Ammon's horn (tissue), 1 donor: ENCODE data around the gene LRRC75A.

Experiments
- DNase-seq: peaks from one replicate; pipeline ENCODE4 v3.0.0-alpha.2; 2016; ENCODE audit warnings: low spot score

The LRRC75A gene

DNA sequence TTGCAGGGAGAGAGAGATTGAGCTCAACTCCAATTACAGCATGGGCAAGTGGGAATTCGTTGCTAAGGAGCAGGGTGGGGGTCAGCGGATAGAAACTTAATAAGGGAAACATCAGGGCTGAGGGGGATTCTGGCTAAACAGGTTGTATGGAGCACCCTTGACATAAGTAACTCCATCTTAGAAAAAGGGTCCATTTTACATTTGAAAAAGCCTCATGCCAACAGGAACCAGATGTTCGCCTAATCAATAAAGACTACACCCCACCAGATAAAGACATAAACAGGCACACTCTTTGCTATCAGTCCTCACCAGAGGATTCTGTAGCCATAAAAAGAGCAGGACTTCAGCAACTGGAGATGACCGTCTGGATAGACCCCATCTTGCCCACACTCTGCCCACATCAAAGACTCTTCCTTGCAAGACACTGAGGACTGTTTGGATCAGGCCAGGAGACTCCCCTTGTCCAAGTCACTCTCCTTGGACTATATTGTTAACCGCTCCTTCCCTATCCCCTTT is 1.6 kb upstream of the LRRC75A start:
- no peak for DNase-seq

- DNase-seq = no peak
Measured at GRCh38 chr17:16492613-16493530, 879 bp upstream of the LRRC75A start.

GRCh38 chr17:16491131-16491702 is 776 bp downstream of the LRRC75A start:
- DNase-seq = no peak

DNA sequence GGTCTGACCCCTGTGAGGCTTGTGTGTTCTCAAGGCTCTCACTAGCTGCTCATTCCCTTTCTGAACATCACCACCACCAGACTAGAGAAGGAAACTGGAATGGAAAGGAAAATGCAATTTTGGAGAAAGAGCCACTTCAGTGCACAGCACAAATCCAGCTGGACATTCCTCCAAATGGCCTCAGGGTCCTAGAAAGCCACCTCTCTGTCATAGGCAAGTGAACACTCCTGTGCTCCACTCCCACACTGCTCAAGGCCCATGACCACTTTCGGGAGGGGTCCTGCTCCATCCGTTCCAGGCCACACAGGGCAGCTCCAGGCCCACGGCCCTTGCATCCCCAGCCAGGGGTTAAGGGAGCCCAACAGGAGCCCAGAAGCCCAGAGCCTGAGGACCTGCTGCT is 2.6 kb downstream of the LRRC75A start:
- no peak for DNase-seq

DNA sequence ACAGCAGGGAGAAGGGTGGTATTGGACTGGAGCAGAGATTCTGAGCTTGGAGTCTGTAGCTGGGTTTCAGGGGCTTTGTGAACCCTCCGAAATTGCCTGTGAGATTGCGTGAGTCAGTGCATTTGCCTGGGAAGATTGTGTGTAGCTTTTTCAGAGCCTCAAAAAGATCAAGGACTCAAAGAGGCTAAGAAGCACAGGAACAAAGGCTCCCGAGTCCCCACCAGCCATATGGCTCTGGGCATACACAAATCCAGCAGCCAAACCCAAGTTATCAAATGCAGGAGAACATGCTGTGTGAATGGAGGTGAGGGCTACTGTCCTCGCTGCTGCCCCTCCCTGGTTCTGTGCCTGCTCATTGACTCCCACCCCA is 3.0 kb downstream of the LRRC75A start:
- no peak for DNase-seq

DNA sequence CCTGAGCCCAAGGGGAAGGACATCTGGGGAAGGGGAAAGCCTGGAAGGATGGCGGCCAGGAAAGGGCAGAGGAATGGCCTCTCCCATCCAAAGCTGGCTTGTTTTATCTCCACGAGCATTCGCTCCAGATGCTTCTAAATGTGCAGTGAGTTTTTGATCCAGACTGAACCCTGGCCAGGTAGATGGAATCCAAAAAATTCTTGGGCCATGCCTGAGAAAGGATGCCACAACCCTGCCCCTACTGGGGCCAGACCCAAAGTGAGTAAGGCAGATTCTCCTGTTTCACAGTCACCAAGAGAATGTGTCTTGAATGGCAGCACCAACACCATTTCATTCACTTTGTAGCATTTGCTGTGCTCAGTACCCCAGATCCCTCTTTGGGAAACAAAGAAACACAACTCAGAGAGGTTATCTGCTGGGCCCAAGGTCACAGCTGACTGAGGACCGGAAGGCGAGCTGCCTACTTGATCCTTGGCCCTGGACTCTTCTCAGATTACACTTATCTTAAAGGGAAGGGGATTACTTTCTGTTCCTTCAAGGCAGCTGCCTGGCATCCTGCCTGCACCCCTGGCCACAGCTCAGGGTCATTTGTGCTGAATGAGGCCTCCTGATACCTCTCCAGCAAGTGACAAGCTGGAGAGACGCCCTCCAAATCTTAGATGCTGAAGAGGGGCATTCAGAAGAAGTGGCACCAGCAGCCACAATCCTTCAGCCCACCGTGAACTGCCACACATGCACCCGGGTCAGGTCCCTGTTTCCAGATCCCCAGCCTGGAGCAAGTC is 3.6 kb downstream of the LRRC75A start:
- no peak for DNase-seq

DNA sequence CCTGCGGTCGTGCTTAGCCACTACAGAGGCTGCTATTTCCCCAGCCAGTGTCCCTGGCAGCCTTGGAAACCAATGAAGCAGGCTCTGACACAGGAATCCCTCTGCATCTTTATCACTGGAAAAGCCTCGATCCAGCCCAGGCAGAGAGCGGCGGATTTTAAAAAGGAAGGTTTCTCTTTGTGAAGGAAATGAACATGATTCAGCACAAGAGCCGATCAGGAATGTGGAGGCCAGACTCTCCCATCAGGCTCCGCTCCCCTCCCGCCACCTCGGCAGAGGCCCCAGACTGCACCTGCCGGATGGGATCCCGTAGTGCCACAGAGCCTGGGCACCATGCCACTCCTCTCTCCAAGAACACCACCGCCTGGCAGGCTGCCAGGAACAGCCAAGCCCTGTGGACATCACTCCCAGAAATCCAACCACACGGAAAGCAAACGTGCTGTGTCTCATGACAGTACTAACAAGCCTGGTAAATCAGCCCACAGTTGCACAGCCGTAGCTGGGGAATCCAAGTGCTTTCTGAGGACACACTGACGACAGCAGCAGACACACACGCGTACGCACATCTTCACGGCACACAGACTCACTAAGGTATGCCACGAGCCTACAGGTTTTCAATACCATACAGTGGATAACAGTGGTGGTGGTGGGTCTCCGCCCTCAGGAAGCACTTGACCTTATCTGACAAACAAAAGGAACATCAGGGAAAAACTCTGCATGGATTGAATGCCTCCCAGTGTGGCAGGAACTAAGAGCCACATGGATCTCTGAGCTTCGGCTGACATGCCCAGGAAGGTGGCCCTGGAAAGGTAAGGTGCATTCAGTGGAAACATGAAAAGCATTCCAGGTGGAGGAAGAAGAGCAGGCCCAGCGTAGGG is 5.4 kb downstream of the LRRC75A start:
- DNase-seq = peak; percentile 71

GRCh38 chr17:16484445-16485175 is 7.4 kb downstream of the LRRC75A start:
- no peak for DNase-seq

GRCh38 chr17:16483021-16483645 is 8.9 kb downstream of the LRRC75A start:
- no peak for DNase-seq

- no peak for DNase-seq
Measured at GRCh38 chr17:16482253-16482652, 9.7 kb downstream of the LRRC75A start.

GRCh38 chr17:16480995-16481394 is 11.0 kb downstream of the LRRC75A start:
- no peak for DNase-seq

DNA sequence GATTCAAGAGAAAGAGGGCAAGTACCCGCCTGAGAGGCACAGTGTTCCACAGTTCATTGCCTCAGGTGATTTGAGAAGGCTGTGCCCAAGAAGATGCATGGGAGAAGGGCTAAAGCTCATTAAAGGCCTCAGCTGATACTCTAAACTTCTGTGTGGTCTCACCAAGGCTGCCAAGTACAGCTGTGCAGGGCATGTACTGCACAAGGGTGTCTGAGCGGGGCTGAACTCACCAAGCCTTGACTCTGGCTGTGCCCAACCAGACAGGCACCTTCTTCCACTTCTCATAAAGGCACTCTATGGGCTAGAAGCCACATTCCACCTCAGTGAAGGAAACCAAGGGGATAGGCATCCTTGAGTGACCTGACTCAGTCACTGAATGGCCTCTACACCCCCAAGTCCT is 12.7 kb downstream of the LRRC75A start:
- no peak for DNase-seq

DNA sequence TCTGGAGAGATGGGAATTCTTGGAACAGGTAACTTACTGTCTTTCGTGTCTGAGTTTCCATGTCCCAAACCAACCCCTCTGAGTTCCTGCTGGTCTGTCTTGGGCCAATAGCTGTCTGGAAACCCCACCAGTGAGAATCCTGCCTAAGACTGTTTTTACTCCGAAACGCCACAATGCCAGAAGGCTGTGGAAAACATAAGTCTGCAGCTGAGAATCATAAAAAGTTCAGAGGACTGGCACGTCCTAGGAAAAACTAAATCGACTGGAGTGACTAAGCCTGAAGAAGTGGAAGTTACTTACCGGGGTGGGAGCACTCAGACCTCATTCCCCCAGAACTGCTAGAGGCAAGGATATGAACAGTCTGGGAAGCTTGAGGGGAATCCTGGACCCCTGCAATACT is 13.3 kb downstream of the LRRC75A start:
- no peak for DNase-seq

DNA sequence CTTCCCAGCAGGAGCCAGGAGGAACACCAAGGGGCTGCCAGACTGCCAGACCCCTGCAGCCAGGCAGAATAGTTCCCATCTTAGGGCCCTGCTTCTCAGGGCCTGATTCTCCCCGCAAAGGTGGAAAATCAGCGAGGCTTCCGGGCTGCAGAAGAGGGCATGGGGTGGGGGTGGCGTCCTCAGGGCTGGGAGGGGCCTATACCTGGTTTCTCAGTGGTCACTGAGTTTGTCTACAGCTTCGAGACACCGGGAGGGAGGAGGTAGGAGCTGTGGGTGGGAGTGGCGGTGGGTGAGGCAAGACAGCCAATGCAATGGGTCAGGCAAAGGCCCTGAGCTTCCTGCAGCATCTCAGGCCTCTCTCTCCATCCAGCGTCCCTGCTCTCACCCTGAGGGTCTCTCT is 14.3 kb downstream of the LRRC75A start:
- DNase-seq = no peak

- no peak for DNase-seq
Measured at GRCh38 chr17:16477255-16477654, 14.7 kb downstream of the LRRC75A start.

DNA sequence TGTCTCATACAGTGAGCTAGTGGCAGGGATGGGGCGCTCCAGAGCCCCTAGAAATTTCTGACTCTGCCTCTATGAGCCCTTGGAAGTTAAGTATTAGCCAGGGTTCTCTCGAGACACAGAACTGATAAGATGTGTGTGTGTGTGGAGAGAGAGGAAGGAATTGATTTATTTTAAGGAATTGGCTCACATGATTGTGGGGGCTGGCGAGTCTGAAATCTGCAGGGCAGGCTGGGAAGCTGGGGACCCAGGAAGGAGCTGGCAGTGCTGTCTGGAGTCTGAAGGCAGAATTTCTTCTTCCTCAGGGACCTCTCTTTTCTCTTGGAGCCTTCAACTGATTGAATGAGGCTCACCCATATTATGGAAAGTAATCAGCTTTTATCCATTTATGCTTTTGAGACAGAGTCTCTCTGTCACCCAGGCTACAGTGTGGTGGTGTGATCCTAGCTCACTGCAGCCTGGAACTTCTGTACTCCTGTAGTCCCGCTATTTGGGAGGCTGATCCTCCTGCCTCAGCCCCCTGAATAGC is 16.8 kb downstream of the LRRC75A start:
- no peak for DNase-seq

DNA sequence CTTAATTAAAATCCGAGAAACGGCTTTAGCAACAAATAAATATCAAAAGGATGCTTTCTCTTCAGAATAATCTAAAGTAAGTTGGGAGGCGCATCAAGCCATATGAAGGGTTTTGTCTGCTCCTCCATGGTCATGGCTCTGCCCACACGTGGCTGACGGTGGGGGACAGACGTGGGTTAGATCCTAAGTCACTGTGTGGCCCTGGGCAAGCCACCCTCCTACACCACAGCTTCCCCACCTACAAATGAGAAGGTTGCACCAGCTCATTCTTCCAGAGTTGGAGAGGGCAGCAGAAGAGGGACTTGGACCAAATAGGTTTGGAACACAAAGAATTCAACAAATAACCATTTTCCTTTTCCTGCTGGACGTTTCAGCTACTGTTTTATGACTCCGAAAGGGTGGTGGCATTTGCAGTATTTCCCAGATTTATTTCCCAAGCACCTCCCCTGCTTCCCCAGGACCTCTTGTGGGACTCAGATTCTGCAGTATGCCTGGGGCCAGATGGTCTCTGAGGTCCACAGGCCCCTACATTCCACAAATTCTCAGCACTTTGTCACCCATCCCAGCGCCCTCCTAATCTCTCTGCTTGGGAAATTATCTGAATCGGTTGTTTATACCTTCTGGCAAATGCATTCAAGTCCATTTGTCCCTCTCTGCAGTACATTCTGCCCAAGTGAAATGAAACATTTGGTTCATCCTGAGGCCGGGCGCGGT is 17.8 kb downstream of the LRRC75A start:
- DNase-seq = no peak

GRCh38 chr17:16473044-16474011 is 18.7 kb downstream of the LRRC75A start:
- DNase-seq = no peak
